GM19455 (cell line): ENCODE data around the gene PLAC9.

Source experiments
- ATAC-seq: cut with Tn5 transposase; IDR thresholded peaks from one replicate; pipeline ENCODE4 v1.9.1; 2021; ENCODE audit not compliant: unreplicated experiment

The PLAC9 gene

GRCh38 chr10:80159166-80159873 is 26.8 kb downstream of the PLAC9 start:
- ATAC-seq, result no peak

DNA sequence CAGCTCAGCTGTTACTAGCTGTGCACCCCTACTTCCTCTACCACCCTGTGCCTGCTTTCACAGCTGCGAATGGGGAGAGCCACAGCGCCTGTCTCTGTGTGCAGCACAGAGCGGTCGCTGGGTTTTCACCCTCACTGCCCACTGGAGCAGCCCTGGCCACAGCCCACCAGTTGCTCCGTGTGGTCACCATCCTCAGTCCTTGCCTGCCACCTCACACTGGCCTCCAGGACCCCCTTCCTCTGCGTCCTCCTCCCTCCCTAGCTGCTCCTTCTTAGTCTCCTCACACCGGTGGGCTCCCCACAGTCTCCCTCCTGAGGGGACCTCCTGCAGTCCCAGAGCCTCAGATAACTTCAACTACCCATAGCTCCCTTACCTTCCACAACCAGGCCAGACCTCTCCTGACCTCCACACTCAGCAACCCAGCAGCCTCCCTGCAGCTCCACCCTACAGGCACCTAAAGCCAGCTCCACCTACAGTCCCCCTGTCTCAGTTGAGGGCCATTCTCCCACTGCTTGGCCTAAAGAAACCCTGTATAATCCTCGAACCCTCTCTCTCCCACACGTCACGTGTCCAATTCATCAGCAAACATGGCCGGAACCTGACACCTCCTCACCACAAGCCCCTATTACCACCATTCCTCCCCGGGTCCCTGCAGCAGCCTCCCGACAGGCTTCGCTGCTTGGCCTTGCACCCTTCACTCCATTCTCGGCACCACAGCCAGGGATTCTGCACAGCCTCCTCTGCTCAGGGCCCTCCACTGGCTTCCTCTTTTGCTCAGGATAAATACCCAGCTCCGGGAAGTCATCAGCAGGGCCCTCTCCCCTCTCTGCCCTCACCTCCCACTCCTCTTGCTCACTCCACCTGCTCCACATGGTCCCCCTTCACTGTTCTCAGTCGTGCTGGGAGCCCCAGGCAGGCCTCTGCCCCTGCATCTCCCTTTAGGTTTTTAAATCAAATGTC is 28.1 kb downstream of the PLAC9 start:
- no peak for ATAC-seq

- ATAC-seq, result no peak
These were observed 29.0 kb downstream of the PLAC9 start for GRCh38 chr10:80161321-80162083.

DNA sequence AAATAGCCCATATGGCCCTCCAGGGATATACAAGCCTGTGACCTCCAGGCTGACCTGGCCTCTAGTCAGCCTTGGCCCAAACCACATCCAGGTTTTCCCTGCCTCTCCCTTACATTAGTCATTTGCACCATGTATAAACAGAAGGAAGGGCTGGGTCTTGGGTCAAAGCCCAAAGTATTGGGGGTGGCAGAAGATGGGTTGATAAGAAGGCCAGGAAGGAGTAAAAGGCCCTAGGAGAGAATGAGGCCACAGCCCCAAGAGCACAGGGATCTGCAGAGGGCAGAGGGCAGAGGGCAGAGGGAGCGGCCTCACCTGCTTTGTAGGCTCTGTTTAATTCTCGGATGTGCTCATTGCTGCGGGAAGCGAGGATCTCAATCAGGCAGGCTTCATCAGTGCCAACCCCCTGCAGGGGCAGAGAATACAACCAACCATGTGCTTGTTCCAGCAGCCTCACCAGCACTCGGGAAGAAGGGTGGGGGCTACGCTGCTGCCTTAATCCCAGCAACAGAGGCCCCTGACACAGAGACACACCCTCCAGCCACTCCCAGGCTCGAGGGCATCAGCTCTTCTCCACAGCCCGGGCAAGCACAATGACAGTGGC is 31.3 kb downstream of the PLAC9 start:
- no peak for ATAC-seq

- no peak for ATAC-seq
These were observed 32.1 kb downstream of the PLAC9 start for GRCh38 chr10:80164596-80164995.

- no peak for ATAC-seq
These were observed 32.6 kb downstream of the PLAC9 start for GRCh38 chr10:80165173-80165572.

DNA sequence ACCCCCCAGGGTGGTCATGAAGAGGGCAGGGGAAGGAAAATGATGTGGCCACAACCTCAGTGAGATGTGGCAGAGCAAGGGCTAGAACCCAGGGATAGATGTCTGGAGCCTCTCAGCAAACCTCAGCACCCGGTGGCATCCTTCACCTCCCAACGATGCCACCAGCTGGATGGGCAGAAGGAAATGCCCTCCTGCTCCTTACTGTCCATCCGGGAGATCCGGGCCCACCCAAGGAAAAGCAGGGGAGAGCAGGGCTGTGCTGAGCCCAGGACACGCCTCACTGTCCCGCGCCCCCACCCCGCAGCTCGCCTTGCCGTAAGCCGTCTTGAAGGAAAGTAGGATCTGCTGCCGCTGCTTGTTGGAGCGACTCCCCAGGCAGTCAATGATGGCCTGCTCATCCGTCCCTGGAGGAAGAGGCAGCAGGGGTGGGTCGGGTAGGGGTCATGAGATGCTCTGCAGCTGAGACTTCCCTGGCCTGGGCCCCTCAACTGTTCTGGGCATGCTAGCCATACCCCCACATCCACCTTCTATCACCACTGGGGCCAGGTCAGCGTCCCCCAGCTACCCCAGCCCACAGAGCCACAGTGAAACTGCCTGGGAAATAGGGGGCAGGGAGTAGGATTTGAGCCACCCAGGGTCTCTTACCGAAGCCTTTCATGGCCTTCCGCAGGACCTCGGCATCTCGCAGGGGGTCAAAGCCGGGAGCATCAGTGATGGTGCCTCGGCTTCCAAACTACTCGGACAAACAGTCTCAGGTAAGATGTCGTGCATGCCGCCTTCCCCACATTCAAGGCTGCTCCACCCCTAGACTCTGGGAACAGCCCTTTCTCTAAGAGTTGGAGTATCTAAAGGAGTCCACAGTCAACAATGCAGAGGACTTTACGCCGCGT is 34.3 kb downstream of the PLAC9 start:
- no peak for ATAC-seq

DNA sequence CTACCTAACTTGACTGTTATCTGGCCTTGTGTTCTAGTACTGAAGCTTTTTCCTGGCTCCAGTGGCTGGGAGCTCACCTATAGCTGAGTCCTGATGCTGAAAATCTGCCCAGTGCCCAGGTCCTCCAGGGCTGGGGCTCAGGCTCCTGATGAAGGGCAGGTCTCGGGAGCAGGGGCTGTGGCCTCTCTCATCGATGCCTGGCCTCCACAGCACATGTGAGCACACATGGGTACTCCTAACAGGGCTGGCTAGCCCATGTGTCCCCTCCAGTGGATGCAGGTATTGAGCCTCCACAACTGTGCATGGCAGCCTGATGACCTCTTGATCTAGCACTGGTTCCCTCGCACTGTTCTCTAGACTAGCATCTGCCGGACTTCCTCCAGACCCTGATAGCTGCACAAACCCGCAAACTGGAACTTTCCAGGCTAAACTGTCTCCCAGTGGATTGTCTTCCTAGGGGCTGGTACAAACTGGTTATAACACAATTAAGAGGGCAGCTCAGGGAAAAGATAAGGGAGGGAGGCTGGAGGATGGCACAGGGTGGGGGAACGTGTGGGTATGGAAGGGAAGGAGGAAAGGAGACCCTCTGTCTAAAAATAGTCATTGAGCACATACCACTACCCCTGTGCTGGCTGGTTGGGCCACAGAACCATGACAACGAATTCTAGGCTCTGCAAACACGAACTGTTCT is 35.1 kb downstream of the PLAC9 start:
- ATAC-seq, result no peak

DNA sequence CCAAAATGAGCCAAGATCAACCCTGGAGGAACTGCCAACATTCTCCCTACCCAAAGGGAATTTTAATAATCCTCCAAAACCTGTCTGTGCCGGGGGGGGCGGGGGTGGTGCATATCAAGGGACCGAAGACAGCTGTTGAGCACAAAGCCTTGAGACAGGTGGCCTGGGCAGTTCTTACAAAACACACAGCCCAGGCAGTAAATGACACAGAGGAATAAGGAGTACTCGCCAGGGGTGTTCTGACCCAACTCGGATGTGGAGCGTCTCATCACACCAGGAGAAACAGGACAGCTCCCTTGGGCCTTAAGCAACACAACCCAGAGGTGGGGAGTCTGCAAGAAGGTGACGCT is 35.6 kb downstream of the PLAC9 start:
- ATAC-seq, result no peak

GRCh38 chr10:80168679-80169380 is 36.3 kb downstream of the PLAC9 start:
- no peak for ATAC-seq

- ATAC-seq, result no peak
These were observed 37.5 kb downstream of the PLAC9 start for GRCh38 chr10:80170026-80170425.

DNA sequence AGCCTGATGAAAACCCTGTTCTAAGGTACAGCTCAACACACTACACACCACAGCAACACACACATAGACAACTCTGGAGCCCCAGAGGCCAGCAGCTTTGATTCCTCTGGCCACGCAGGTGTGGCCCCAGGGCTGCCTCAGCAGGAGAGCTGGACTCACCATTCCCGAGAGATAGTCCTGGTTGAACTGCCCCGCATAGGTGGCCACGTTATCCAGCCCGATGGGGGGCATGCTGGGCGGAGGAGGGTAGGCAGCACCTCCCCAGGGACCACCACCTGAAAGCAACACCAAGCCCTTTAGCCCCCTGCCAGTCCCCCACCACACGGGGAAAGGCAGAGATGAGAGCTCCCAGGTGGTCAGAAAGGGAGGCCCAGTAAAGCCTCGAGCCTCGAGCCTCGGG is 38.1 kb downstream of the PLAC9 start:
- no peak for ATAC-seq

DNA sequence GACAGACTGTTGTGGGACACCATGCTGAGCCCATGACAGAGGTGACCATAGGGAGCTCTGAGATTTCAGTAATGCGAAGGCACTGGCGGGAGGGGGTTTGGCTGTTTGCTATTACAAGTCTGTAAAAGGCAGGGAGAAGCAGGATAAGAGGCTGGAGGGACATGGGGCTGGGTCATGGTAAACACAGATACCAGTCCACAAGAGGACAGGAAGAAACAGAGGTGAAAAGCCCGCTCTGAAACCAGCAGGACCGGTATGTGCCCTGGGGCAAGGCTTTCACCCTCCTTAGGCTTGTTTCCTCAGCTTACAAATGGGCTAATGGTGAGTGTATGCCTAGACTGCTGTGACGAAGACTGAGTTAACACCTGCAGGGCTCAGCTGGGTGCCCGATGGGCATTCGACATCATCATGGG is 38.7 kb downstream of the PLAC9 start:
- ATAC-seq, result no peak

DNA sequence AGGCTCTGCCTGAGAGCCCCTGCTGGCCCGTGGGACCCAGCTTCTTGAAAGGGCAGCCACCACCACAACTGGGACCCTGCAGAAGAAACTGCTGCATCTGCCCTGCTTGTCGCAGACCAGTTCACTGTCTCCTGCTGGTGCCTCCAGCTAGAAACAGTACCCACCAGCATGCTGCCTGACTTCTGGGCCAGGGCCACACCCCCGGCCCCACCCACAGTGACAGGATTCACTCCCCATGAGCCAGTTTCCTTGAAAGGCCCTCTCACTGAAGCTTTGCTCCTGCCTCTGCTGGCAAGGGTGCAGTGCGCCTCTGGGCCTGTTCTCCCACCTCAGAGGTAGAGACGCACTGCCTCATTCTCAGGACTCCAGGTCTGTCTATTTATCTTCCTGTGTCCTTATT is 40.4 kb downstream of the PLAC9 start:
- ATAC-seq, result no peak

DNA sequence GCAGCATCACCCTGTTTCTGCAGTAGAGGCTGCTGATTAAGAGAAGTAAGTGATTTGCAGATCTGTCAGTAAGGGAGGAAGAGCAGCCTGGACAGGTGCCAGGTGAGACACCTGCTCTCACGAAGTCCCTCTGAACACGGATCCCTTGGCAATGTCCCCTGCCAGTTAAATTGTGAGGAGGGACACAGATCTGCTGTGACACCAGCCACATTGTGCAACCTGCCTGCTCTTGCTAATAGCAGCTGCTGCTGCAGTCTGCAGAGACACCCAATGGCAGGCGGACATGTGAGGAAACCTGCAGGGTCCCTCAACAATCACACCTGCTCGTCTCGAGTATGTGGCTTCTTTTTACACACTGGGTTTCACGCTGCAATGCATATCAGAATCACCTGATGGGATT is 40.9 kb downstream of the PLAC9 start:
- no peak for ATAC-seq

DNA sequence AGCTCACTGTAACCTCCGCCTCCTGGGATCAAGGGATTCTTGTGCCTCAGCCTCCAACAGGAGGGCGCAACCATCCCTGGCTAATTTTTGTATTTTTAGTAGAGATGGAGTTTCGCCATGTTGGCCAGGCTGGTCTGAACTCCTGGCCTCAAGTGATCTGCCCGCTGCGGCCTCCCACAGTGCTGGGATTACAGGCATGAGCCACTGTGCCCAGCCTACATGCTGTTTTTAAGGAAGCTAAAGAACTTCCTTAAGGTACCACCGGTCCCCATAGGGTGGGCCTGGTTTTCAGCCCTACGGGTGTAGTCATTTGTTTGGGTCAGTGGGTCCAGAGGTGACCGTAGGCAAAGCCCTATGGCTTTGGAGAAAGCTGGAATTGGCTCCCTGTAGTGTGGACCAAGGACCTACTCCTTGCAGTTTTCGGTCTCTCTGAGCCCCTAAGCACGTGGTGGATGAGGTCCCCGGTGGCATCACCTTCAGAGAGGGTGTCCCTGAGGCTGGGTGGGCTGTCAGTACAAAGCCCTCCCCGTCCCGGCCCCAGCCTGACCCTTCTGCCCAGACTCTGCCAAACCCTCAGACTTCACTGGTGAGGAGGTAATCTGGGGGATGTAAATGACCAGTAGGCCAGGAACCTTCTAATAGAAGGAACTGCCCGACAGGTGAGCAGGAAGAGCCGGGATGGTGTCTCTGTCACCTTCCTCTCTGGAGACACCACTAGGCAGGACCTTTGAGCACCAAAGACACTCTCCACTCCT is 42.3 kb downstream of the PLAC9 start:
- no peak for ATAC-seq

- no peak for ATAC-seq
These were observed 44.0 kb downstream of the PLAC9 start for GRCh38 chr10:80176526-80176925.
